ENCODE results near the gene RAB44. TPM values are rescaled to one million over a fixed set of nuclear protein-coding genes. Genes with fewer than 3 reads are reported as not detected.

Gene RAB44
- total RNA-seq, 1 experiment from 2014 or later = not detected

DNA sequence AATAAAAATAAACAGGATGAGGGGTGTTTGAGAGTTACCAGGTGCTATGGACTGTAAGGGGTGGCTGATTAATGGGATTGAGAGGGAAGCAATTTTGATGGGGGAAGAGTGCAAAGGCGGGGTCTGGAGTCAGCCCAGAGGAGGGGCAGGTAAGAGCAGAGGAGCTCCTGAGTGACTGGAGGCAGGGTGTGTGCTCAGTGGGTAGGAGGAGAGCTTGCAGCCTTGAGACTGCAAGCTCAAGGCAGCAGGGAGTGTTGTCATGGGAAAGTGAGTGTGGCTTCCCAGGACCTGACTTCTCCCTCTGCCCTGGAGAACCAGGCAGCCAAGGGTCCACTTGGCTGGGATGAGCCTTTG is 54.2 kb downstream of the RAB44 start:
- no peaks in the 10 kb centered on the region for H3K9me3 ChIP-seq (ENCODE audit: control insufficient read depth, low read depth, low read length)
- H2AFZ ChIP-seq (ENCODE audit: low read length) = no peak overlapping the region
- H3K79me2 ChIP-seq (ENCODE audit: insufficient read depth, low read length) = no peaks in the 10 kb centered on the region
- H3K36me3 Mint-ChIP-seq (ENCODE audit: insufficient read depth in 1 of 3, low read depth in 3 of 3) = 0 out of 7 replicates have a peak, but pooled peaks cover 0 to 3% (median 0%) of the 10 kb centered on the region in 3 experiments
- H2BK120ac ChIP-seq (ENCODE audit: low read depth, low read length, poor library complexity, severe bottlenecking) = no peak overlapping the region
- peaks cover 3 to 9% of the 10 kb centered on the region in 2 experiments for H3K4me1 Mint-ChIP-seq
- no peak overlapping the region for H3K9ac ChIP-seq (ENCODE audit: extremely low read depth, insufficient read length, low read length)
- no peak overlapping the region for H3K18ac ChIP-seq (ENCODE audit: insufficient read length, low read depth, low read length)
- no peak overlapping the region for H3K23ac ChIP-seq (ENCODE audit: insufficient read length, low read depth, low read length)
- H2BK5ac ChIP-seq (ENCODE audit: insufficient read length, low read length) = no peak overlapping the region
- H4K91ac ChIP-seq (ENCODE audit: insufficient read length, low read depth, low read length) = no peak overlapping the region
- H4K20me1 ChIP-seq (ENCODE audit: control insufficient read depth, insufficient read depth, insufficient read length) = no peaks in the 10 kb centered on the region
- H2AK5ac ChIP-seq (ENCODE audit: insufficient read length, low read length) = no peak overlapping the region
- no peak for DNase-seq
- no peaks in the 10 kb centered on the region for H3K27me3 ChIP-seq (ENCODE audit: insufficient read depth, low read length)
- TF ChIP-seq, protein P1, sequence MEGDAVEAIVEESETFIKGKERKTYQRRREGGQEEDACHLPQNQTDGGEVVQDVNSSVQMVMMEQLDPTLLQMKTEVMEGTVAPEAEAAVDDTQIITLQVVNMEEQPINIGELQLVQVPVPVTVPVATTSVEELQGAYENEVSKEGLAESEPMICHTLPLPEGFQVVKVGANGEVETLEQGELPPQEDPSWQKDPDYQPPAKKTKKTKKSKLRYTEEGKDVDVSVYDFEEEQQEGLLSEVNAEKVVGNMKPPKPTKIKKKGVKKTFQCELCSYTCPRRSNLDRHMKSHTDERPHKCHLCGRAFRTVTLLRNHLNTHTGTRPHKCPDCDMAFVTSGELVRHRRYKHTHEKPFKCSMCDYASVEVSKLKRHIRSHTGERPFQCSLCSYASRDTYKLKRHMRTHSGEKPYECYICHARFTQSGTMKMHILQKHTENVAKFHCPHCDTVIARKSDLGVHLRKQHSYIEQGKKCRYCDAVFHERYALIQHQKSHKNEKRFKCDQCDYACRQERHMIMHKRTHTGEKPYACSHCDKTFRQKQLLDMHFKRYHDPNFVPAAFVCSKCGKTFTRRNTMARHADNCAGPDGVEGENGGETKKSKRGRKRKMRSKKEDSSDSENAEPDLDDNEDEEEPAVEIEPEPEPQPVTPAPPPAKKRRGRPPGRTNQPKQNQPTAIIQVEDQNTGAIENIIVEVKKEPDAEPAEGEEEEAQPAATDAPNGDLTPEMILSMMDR (conservative IDR thresholded peaks at IDR 0.05) = no peak
- no peak overlapping the region for H2BK12ac ChIP-seq (ENCODE audit: insufficient read length, low read depth, low read length)
- H3K23me2 ChIP-seq (ENCODE audit: insufficient read length, low read depth, low read length, poor library complexity, severe bottlenecking) = no peaks in the 10 kb centered on the region
- H3T11ph ChIP-seq (ENCODE audit: low read length) = no peak overlapping the region
- H3K4me2 ChIP-seq (ENCODE audit: insufficient read depth, insufficient read length, low read length) = no peak overlapping the region
- no peak overlapping the region for H4K8ac ChIP-seq (replicated peaks; ENCODE audit: insufficient read length, low read depth, low read length)
- H3K27ac ChIP-seq (ENCODE audit: insufficient read length, low read depth, low read length) = no peak overlapping the region
- no peak overlapping the region for H3K4ac ChIP-seq (ENCODE audit: low read depth, low read length)
- no peaks in the 10 kb centered on the region for H3K79me1 ChIP-seq (ENCODE audit: insufficient read depth, low read depth, low read length, poor library complexity, severe bottlenecking)
- H3K27ac Mint-ChIP-seq = no peak overlapping the region
- no peak overlapping the region for H3K4me3 Mint-ChIP-seq
- H3K14ac ChIP-seq (ENCODE audit: insufficient read depth, low read length) = no peak overlapping the region
- WGBS (ENCODE audit: extremely low coverage, insufficient read length, low lambda C conversion rate) = no CpG with 5 or more reads among the region's 1 CpG
- H3K4me1 ChIP-seq (ENCODE audit: insufficient read depth, low read length) = no peaks in the 10 kb centered on the region
- peaks cover 9% of the 10 kb centered on the region; the same call in 1 of the 2 replicates for H3K27me3 Mint-ChIP-seq (ENCODE audit: low read depth)
- H2BK20ac ChIP-seq (ENCODE audit: low read depth, low read length, poor library complexity, severe bottlenecking) = no peak overlapping the region
- H3K56ac ChIP-seq (ENCODE audit: insufficient read length, low read depth, low read length) = no peak overlapping the region
- H4K5ac ChIP-seq (ENCODE audit: insufficient read length, low read depth, low read length) = no peak overlapping the region
- H2BK15ac ChIP-seq (ENCODE audit: low read depth, low read length) = no peak overlapping the region
- peaks cover 3 to 4% of the 10 kb centered on the region in 2 experiments for H3K9me3 Mint-ChIP-seq
